ENCODE data around the gene RBBP7. TPM values are rescaled to one million over a fixed set of nuclear protein-coding genes. Genes with fewer than 3 reads are reported as not detected.

The RBBP7 gene
- 81.5 and 120 TPM in 2 replicates for total RNA-seq

GRCh38 chrX:16870095-16870861 is at the start of gene RBBP7:
RBBP7 (minus strand) TSS chrX:16870362; CDS start chrX:16870053, 309 bp downstream.
- peak; percentile 93 to 97 for DNase-seq (ENCODE audit: low read depth in 2 of 2)

GRCh38 chrX:16918979-16919378 is 48.8 kb upstream of the RBBP7 start:
- DNase-seq (ENCODE audit: low read depth in 2 of 2): no peak

GRCh38 chrX:16917120-16917519 is 47.0 kb upstream of the RBBP7 start:
- DNase-seq (ENCODE audit: low read depth in 2 of 2): no peak

- no peak for DNase-seq (ENCODE audit: low read depth in 2 of 2)
Measured at GRCh38 chrX:16916561-16916960, 46.4 kb upstream of the RBBP7 start.

- no peak for DNase-seq (ENCODE audit: low read depth in 2 of 2)
Measured at GRCh38 chrX:16914058-16914457, 43.9 kb upstream of the RBBP7 start.

GRCh38 chrX:16910376-16910775 is 40.2 kb upstream of the RBBP7 start:
- DNase-seq (ENCODE audit: low read depth in 2 of 2): no peak

GRCh38 chrX:16903274-16904022 is 33.3 kb upstream of the RBBP7 start:
- DNase-seq (ENCODE audit: low read depth in 2 of 2): no peak

GRCh38 chrX:16897445-16897844 is 27.3 kb upstream of the RBBP7 start:
- no peak for DNase-seq (ENCODE audit: low read depth in 2 of 2)

GRCh38 chrX:16892504-16893362 is 22.6 kb upstream of the RBBP7 start:
- peak; percentile 76 to 78 for DNase-seq (ENCODE audit: low read depth in 2 of 2)

- no peak for DNase-seq (ENCODE audit: low read depth in 2 of 2)
Measured at GRCh38 chrX:16885628-16886027, 15.5 kb upstream of the RBBP7 start.

GRCh38 chrX:16883487-16883804 is 13.3 kb upstream of the RBBP7 start:
- no peak for DNase-seq (ENCODE audit: low read depth in 2 of 2)

- peak; percentile 66 to 86 for DNase-seq (ENCODE audit: low read depth in 2 of 2)
Measured at GRCh38 chrX:16882702-16883486, 12.7 kb upstream of the RBBP7 start.

- DNase-seq (ENCODE audit: low read depth in 2 of 2): peak; percentile 6 to 20
Measured at GRCh38 chrX:16882169-16882568, 12.0 kb upstream of the RBBP7 start.

- DNase-seq (ENCODE audit: low read depth in 2 of 2): no peak
Measured at GRCh38 chrX:16876696-16877095, 6.5 kb upstream of the RBBP7 start.

- DNase-seq (ENCODE audit: low read depth in 2 of 2): no peak
Measured at GRCh38 chrX:16874458-16875095, 4.4 kb upstream of the RBBP7 start.

GRCh38 chrX:16873106-16873505 is 2.9 kb upstream of the RBBP7 start:
- DNase-seq (ENCODE audit: low read depth in 2 of 2): no peak

GRCh38 chrX:16870862-16871815 is 977 bp upstream of the RBBP7 start:
- peak in 1 of 2 donors; percentile 12 for DNase-seq (ENCODE audit: low read depth in 2 of 2)

GRCh38 chrX:16869393-16870094 is 618 bp downstream of the RBBP7 start:
- DNase-seq (ENCODE audit: low read depth in 2 of 2): peak; percentile 44 to 51

- no peak for DNase-seq (ENCODE audit: low read depth in 2 of 2)
Measured at GRCh38 chrX:16868920-16869319, 1.2 kb downstream of the RBBP7 start.
